Pancreas (tissue), 10 donors: ENCODE measurements around the gene DACH1. TPM values are rescaled to one million over a fixed set of nuclear protein-coding genes. Genes with fewer than 3 reads are reported as not detected.

ENCODE experiments used
- ATAC-seq, 4 donors: fragments of 200-7000 bp; cut with Tn5 transposase; one replicate each; pipeline versions ENCODE4 v1.8.0 to v1.9.1; 2020; ENCODE audit warnings: mild to moderate bottlenecking in 4 of 4, moderate library complexity in 4 of 4
- DNase-seq, 6 donors: peaks; one replicate each; pipeline ENCODE4 v3.0.0-alpha.2; 2020
- FAIRE-seq: peaks from 2 replicates; lab custom pipeline; 2012; peaks lifted over from hg19 to GRCh38; lab: Jason Lieb, UNC
- H3K27ac ChIP-seq, 4 donors: fragments of 200-600 bp; sonication (generic); 1 replicate in 3 of 4; 2 replicates in 1 of 4; pipeline versions ENCODE4 v1.5.0 to v1.8.0; 2020
- H3K27me3 ChIP-seq, 4 donors: fragments of 200-600 bp; one replicate each; pipeline ENCODE4 v1.8.0; 2021
- H3K36me3 ChIP-seq, 3 donors: fragments of 200-600 bp; sonication (generic) in 1 of 3; one replicate each; pipeline versions ENCODE4 v1.5.0 to v1.8.0; 2020 to 2021
- H3K4me1 ChIP-seq, 3 donors: fragments of 200-600 bp; one replicate each; pipeline ENCODE4 v1.8.0; 2021
- H3K4me3 ChIP-seq, 4 donors: fragments of 200-600 bp; sonication (generic) in 2 of 4; one replicate each; pipeline versions ENCODE4 v1.5.0 to v1.8.0; 2020 to 2021
- H3K9me3 ChIP-seq, 4 donors: fragments of 200-600 bp; one replicate each; pipeline ENCODE4 v1.8.0; 2021
- CTCF ChIP-seq, 4 donors: fragments of 200-600 bp; sonication (generic) in 3 of 4; IDR thresholded peaks; one replicate each; pipeline versions ENCODE4 v1.5.0 to v1.8.0; 2021; ENCODE audit warnings: antibody characterized with exemption in 4 of 4
- WGBS, 2 donors: extraction: QIAGEN DNeasy Blood & Tissue Kit; methylation state at CpG; one replicate each; pipeline ENCODE4 v1.1.7; 2013; 5-methylcytosine and 5-hydroxymethylcytosine counted together
- intact Hi-C, 3 donors: fragments of 100-400 bp; cut with DNase I; formaldehyde crosslinking; loops; one replicate each; pipeline versions ENCODE4 v1.11.1 to v1.14.2; 2022
- polyA plus RNA-seq, 2 donors: library from polyadenylated mRNA; stranded (reverse); fragments of 200-250 nt; gene quantifications; one replicate each; pipeline ENCODE4 v1.2.3, GENCODE V29; 2013
- total RNA-seq, 6 donors: library from RNA; stranded (reverse); fragmentation: NEBNext Ultra II Directional in 4 of 6; extraction: Animal tissue kit (Norgen Biotek cat#: 25700) in 4 of 6; gene quantifications; one replicate each; pipeline versions ENCODE4 v1.2.1 to v1.2.4, GENCODE V29; 2021 to 2023
- donor health status: healthy with polysubstance abuse.
- donor health status: DM: no; HTN: no; CAD: no; lungs with moderate emphysema.
- donor health status: DM: no; HTN: no; CAD: no.
- donor health status: control.
- donor health status: control.
- donor health status: Bipolar disorder and iron deficiency.
- donor health status: DM: yes; HTN: yes; CAD: no.
- donor health status: DM: no; HTN: no; CAD: no.
- donor health status: DM: no; HTN: no; CAD: no.
- donor health status: DM: yes; HTN: yes; CAD: no.

DACH1 gene
- total and polyA plus RNA-seq, 8 donors: 0.73 to 5.5 (median 1.7) TPM

- Histone ChIP-seq H3K36me3 (no peaks in the 10 kb centered on the region), H3K4me1 (no peaks in the 10 kb centered on the region), H3K27me3 (no peaks in the 10 kb centered on the region), H3K9me3 (no peaks in the 10 kb centered on the region), H3K4me3 (no peak overlapping the region), H3K27ac (no peak overlapping the region)
- FAIRE-seq (no peak), DNase-seq (no peak), ATAC-seq (no peak)
- intact Hi-C loops: no loop called here
- WGBS, 2 donors: 73 to 78% methylated on average over 2 of the region's 2 CpGs
- no peak for TF ChIP-seq CTCF (IDR thresholded peaks at IDR 0.05)
These were observed 55.7 kb downstream of the DACH1 start for GRCh38 chr13:71811344-71811743.

GRCh38 chr13:71808708-71809107 is 58.3 kb downstream of the DACH1 start:
- no peaks in the 10 kb centered on the region for H3K36me3 ChIP-seq
- H3K4me1 ChIP-seq: no peaks in the 10 kb centered on the region
- H3K4me3 ChIP-seq: no peak overlapping the region
- H3K9me3 ChIP-seq: no peaks in the 10 kb centered on the region
- FAIRE-seq (no peak), DNase-seq (no peak), ATAC-seq (no peak)
- intact Hi-C loops: no loop called here
- WGBS, 2 donors: 90 to 97% methylated on average over 1 of the region's 1 CpG
- no peak for TF ChIP-seq CTCF (IDR thresholded peaks at IDR 0.05)
- H3K27ac ChIP-seq: no peak overlapping the region
- H3K27me3 ChIP-seq: no peaks in the 10 kb centered on the region

GRCh38 chr13:71806886-71807285 is 60.1 kb downstream of the DACH1 start:
- no peak overlapping the region for H3K4me3 ChIP-seq
- no peaks in the 10 kb centered on the region for H3K27me3 ChIP-seq
- ATAC-seq: no peak
- DNase-seq: no peak
- 85 to 89% methylated on average over 2 of the region's 2 CpGs for WGBS, 2 donors
- H3K4me1 ChIP-seq: no peaks in the 10 kb centered on the region
- no peak for FAIRE-seq
- no peaks in the 10 kb centered on the region for H3K36me3 ChIP-seq
- TF ChIP-seq CTCF (IDR thresholded peaks at IDR 0.05): no peak
- no peak overlapping the region for H3K27ac ChIP-seq
- H3K9me3 ChIP-seq: no peaks in the 10 kb centered on the region
- intact Hi-C loops: no loop called here

GRCh38 chr13:71803066-71803465 is 63.9 kb downstream of the DACH1 start:
- no peak for TF ChIP-seq CTCF (IDR thresholded peaks at IDR 0.05)
- Histone ChIP-seq H3K27me3 (no peaks in the 10 kb centered on the region), H3K9me3 (no peaks in the 10 kb centered on the region), H3K36me3 (no peaks in the 10 kb centered on the region), H3K27ac (no peak overlapping the region), H3K4me1 (no peaks in the 10 kb centered on the region), H3K4me3 (no peak overlapping the region)
- no peak for DNase-seq
- intact Hi-C loops: no loop called here
- FAIRE-seq: peak; percentile 23
- no peak for ATAC-seq
- 72 to 87% methylated on average over 2 of the region's 2 CpGs for WGBS, 2 donors

- H3K4me3 ChIP-seq: no peak overlapping the region
- H3K36me3 ChIP-seq: no peaks in the 10 kb centered on the region
- no peak overlapping the region for H3K27ac ChIP-seq
- no peaks in the 10 kb centered on the region for H3K27me3 ChIP-seq
- no peaks in the 10 kb centered on the region for H3K4me1 ChIP-seq
- no peak for FAIRE-seq
- WGBS, 2 donors: 82 to 92% methylated on average over 2 of the region's 2 CpGs
- no peak for DNase-seq
- ATAC-seq: peak in 2 of 4 donors; percentile 53 to 75
- H3K9me3 ChIP-seq: no peaks in the 10 kb centered on the region
- TF ChIP-seq CTCF (IDR thresholded peaks at IDR 0.05): no peak
- intact Hi-C loops: no loop called here
These were observed 65.2 kb downstream of the DACH1 start for GRCh38 chr13:71801781-71802180.
